GM18858 (cell line): ENCODE measurements around the gene GOLT1B.

Experiments used
- ATAC-seq: cut with Tn5 transposase; IDR thresholded peaks from one replicate; pipeline ENCODE4 v1.9.1; 2021; ENCODE audit not compliant: unreplicated experiment

The GOLT1B gene

GRCh38 chr12:21561158-21561557 is 59.6 kb downstream of the GOLT1B start:
- no peak for ATAC-seq

- ATAC-seq: no peak
These were observed 61.3 kb downstream of the GOLT1B start for GRCh38 chr12:21562859-21563258.

GRCh38 chr12:21566223-21566906 is 64.8 kb downstream of the GOLT1B start:
- no peak for ATAC-seq

- no peak for ATAC-seq
These were observed 65.4 kb downstream of the GOLT1B start for GRCh38 chr12:21566907-21567394.
